HG03103 (cell line): ENCODE data around the gene PRKAR1B.
"Not testable (repeated sequence)": the region's sequence is repeated elsewhere in the genome, so short reads cannot be mapped to it uniquely, and the experiment has no call there.

Experiments
- ATAC-seq: cut with Tn5 transposase; IDR thresholded peaks from one replicate; pipeline ENCODE4 v1.9.1; 2021; ENCODE audit warnings: low read depth; ENCODE audit not compliant: unreplicated experiment

Gene PRKAR1B

GRCh38 chr7:652167-652566, 74.9 kb downstream of the PRKAR1B start:
- ATAC-seq: not testable (repeated sequence)

GRCh38 chr7:651032-651728, 75.9 kb downstream of the PRKAR1B start:
- ATAC-seq: no peak

GRCh38 chr7:650339-651031, 76.6 kb downstream of the PRKAR1B start:
- ATAC-seq: no peak

DNA sequence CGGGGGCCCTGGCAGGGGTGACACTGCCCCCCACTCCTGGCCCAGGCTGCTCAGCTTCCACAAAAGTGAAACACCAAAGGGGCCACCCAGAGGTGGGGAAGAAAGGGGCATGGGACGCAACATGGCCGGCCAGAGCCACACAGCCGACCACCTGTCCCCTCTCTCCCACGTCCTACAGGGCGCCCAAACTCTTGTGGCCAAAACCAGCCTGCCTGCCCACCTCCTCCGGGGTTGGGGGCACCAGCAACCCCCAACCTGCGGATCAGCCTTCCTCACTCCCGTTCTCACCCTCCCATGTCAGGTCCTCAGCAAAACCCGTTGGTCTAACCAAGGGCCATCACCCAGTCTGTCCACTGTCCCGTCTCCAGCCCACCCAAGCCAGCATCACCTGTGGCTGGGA, 80.1 kb downstream of the PRKAR1B start:
- no peak for ATAC-seq

- no peak for ATAC-seq
Observed at GRCh38 chr7:646487-646886, 80.6 kb downstream of the PRKAR1B start.

DNA sequence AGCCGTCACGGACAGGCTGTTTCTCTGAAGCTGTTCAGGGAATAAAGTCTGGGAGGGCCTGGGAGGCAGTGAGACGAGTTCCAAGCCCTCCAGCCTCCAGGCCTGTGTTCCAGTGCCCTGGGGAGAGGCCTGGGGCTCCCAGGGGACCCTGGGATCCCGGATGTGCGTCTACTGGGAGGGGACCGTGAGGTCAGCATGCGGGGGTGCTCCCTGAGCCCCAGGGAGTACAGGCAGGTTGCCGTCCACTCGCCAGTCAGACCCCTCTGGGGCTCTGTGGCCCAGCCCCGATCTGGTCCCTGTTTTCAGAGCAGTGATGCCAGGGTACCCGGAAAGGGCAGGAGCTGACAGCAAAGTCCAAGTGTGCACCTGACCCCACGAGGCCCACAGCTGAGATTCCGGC, 81.5 kb downstream of the PRKAR1B start:
- no peak for ATAC-seq

GRCh38 chr7:644381-645305, 82.4 kb downstream of the PRKAR1B start:
- no peak for ATAC-seq

DNA sequence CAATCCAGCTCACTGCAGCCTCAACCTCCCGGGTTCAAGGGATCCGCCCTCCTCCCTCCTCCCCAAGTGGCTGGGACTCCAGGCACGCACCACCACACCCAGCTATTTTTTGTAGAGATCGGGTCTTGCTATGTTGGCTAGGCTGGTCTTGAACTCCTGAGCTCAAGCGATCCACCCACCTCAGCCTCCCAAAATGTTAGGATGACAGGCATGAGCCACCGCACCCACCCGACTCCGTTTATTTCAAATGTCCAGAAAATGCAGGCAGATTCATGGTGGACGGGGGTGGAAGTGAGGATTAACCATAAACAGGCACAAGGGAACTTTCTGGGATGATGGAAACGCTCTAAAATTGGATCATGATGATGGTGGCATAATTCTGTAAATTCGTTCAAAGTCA, 85.1 kb downstream of the PRKAR1B start:
- ATAC-seq: no peak

DNA sequence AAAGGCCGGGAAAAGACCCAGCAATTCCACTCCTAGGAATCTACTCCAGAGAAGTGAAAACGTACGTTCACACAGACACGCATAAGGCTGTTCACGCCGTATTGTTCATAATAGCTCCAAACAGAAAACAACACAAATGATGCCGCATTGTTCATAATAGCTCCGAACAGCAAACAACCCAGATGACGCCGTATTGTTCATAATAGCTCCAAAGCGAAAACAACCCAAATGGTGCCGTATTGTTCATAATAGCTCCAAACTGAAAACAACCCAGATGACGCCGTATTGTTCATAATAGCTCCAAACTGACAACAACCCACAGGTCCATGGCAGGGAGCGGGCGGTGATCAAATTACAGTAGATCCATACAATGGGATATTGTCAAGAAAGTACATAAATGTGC, 85.8 kb downstream of the PRKAR1B start:
- ATAC-seq: no peak

DNA sequence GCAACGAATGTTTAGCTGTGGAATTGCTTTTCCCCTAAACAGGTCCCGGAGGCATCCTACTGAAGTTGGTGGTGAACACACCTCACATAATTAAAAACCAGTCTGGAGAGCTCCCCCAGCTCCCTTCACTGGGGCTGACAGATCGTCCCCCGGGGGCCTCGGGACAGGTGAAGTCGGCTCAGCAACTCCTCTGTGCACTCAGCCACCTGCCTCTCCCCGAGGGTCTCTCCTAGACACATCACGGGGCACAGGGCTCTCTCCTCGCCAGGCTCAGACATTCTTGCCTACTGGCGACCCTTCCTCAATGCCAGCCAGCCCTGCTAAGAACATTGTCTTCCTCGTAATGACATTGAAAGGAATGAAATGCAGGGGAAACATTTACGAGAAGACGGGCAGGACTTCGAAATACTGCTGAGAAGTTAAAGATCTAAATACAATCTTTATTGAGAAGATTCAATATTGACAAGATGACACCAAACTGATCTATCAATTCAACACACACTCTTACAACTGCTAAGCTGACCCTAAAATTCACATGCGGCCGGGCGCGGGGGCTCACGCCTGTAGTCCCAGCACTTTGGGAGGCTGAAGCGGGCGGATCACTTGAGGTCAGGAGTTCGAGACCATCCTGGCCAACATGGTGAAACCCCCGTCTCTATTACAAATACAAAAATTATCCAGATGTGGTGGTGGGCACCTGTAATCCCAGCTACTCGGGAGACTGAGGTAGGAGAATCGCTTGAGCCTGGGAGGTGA, 88.6 kb downstream of the PRKAR1B start:
- no peak for ATAC-seq

DNA sequence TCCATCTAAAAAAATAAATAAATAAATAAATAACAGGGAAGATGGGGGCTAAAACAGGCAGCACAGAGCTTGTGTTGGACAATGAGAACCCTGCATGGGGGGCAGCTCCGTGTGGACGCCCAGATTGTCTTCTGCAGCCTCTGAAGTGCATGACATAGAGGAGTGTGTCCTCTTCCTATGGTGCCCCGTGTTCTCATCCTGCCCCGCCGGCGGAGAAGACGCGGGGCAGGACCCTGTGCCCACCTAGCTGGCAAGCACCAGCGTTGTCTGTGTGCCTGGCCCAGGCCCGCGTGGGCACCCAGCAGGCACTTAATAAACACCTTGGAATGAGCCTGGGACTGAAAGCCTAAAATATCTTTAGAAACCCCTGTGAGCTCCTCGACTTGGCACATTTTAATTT, 89.3 kb downstream of the PRKAR1B start:
- no peak for ATAC-seq

GRCh38 chr7:636396-636795, 90.7 kb downstream of the PRKAR1B start:
- no peak for ATAC-seq

- not testable (repeated sequence) for ATAC-seq
Observed at GRCh38 chr7:635687-636382, 91.2 kb downstream of the PRKAR1B start.

- ATAC-seq: no peak
Observed at GRCh38 chr7:635227-635626, 91.9 kb downstream of the PRKAR1B start.

GRCh38 chr7:633381-634018, 93.6 kb downstream of the PRKAR1B start:
- ATAC-seq: no peak

GRCh38 chr7:632831-633210, 94.3 kb downstream of the PRKAR1B start:
- ATAC-seq: no peak

GRCh38 chr7:631964-632830, 94.9 kb downstream of the PRKAR1B start:
- ATAC-seq: no peak

DNA sequence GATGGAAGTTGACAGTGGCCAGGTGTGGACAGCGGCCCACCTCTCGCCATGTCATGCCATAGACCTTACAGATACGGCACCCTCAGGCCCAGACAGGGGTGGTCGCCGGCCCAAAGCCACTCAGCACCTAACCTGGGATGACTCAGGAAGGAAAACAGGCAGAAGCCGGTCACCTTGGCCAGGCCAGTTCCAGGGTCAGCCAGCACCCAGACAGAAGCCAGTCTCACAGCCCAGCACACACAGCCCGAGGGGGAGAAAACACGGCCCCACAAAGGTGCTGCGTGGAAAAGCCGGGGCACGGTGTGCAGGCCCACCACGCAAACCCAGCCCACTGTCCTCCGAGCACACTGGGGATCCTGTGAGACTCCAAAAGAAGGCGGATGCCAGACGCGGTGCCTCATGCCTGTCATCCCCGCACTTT, 95.8 kb downstream of the PRKAR1B start:
- ATAC-seq: no peak

DNA sequence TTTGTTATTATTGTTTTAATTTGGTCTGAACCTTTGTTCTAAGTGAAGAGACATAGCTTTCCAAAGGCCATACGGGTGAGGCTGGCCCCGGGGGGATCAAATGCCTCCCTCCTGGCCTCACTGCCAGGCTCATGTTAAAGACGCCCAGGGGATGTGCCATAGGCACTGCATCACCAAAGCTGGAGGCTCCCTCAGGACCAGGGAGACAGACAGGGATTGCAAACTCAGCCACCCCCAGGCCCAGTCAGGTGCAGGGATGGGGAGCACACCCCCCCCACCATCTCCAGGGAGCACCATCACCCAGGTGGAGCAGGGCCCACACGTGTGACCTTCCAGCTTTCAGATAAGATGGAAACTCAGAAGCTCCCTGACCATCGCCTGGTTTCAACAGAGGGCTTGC, 96.5 kb downstream of the PRKAR1B start:
- no peak for ATAC-seq
